ENCODE data around the gene MECP2.

- TF ChIP-seq CTCF (IDR thresholded peaks at IDR 0.05) (no peak), EZH2 (IDR thresholded peaks at IDR 0.05; ENCODE audit: borderline replicate concordance, insufficient read depth, low read depth, low read length, poor library complexity, severe bottlenecking) (no peak)
These were observed 17.1 kb upstream of the MECP2 start for GRCh38 chrX:154114652-154115051.

All from B cell (primary cell).